B cell (primary cell): ENCODE results near the gene PANK3. TPM values are rescaled to one million over a fixed set of nuclear protein-coding genes. Genes with fewer than 3 reads are reported as not detected.

ENCODE experiments used
- ATAC-seq: fragments of 200-7000 bp; cut with Tn5 transposase; one replicate; pipeline ENCODE4 v1.10.0; 2021; ENCODE audit warnings: low read depth, mild to moderate bottlenecking, moderate number of reproducible peaks, moderate library complexity
- CTCF ChIA-PET: fragments of 350-600 bp; sonication (Branson Sonifier 250); formaldehyde crosslinking; loops from one replicate; lab custom pipeline; 2021; ENCODE audit warnings: antibody characterized with exemption, inconsistent platforms; lab: Charles Lee
- POLR2A ChIA-PET: fragments of 350-600 bp; sonication (Branson Sonifier 250); formaldehyde crosslinking; loops from one replicate; lab custom pipeline; 2021; ENCODE audit warnings: antibody characterized with exemption; lab: Charles Lee
- DNase-seq: peaks from one replicate; pipeline ENCODE4 v3.0.0; 2013
- H2AFZ ChIP-seq: 2 replicates; pipeline ENCODE4 v1.6.1; 2012; ENCODE audit warnings: mild to moderate bottlenecking, low read depth, low read length; ENCODE audit not compliant: insufficient read depth, poor library complexity, severe bottlenecking
- H3K27ac ChIP-seq, 2 donors: 1 replicate in 1 of 2; 2 replicates in 1 of 2; pipeline ENCODE4 v1.5.1; 2012 to 2013; ENCODE audit warnings: low read length in 2 of 2, mild to moderate bottlenecking in 2 of 2, moderate library complexity in 1 of 2
- H3K27me3 ChIP-seq, 4 experiments: fragments of 200-600 bp in 1 of 4; sonication (generic) in 1 of 4; replicated peaks in 1 of 4; 1 replicate in 2 of 4; 2 replicates in 2 of 4; pipeline versions ENCODE4 v1.6.1 to v1.7.0; 2013 to 2016; ENCODE audit warnings: low read length in 3 of 4, mild to moderate bottlenecking in 2 of 4, mixed read lengths in 1 of 4, moderate library complexity in 1 of 4; ENCODE audit not compliant: insufficient read depth in 4 of 4, control insufficient read depth in 3 of 4; ENCODE audit errors: control extremely low read depth in 1 of 4
- H3K36me3 ChIP-seq, 2 experiments: replicated peaks in 1 of 2; 1 replicate in 1 of 2; 2 replicates in 1 of 2; pipeline versions ENCODE4 v1.6.1 to v1.7.1; 2013; ENCODE audit warnings: low read length in 1 of 2; ENCODE audit not compliant: insufficient read depth in 2 of 2, control insufficient read depth in 1 of 2; ENCODE audit errors: control extremely low read depth in 1 of 2, extremely low read depth in 1 of 2
- H3K4me1 ChIP-seq, 2 donors: fragments of 200-600 bp in 1 of 2; sonication (generic) in 1 of 2; 1 replicate in 1 of 2; 2 replicates in 1 of 2; pipeline versions ENCODE4 v1.5.1 to v1.6.1; 2013 to 2017; ENCODE audit warnings: low read length in 2 of 2; ENCODE audit not compliant: control insufficient read depth in 2 of 2, insufficient read depth in 2 of 2
- H3K4me2 ChIP-seq: replicated peaks from 2 replicates; pipeline ENCODE3; 2012; ENCODE audit warnings: mild to moderate bottlenecking, low read depth, low read length; ENCODE audit not compliant: poor library complexity, severe bottlenecking
- H3K4me3 ChIP-seq, 5 experiments: fragments of 200-600 bp in 1 of 5; sonication (generic) in 1 of 5; 1 replicate in 3 of 5; 2 replicates in 2 of 5; pipeline versions ENCODE4 v1.5.1 to v1.7.0; 2011 to 2016; ENCODE audit warnings: low read length in 4 of 5, mild to moderate bottlenecking in 4 of 5, low read depth in 2 of 5, control low read depth in 1 of 5, moderate library complexity in 1 of 5; ENCODE audit not compliant: insufficient read depth in 1 of 5; ENCODE audit errors: control extremely low read depth in 1 of 5, extremely low read depth in 1 of 5
- H3K79me2 ChIP-seq: fragments of 200-600 bp; sonication (generic); one replicate; pipeline ENCODE4 v1.6.0; 2016; ENCODE audit warnings: low read length; ENCODE audit not compliant: control insufficient read depth, insufficient read depth
- H3K9ac ChIP-seq: fragments of 200-600 bp; sonication (generic); 2 replicates; pipeline ENCODE4 v1.6.1; 2017; ENCODE audit warnings: mild to moderate bottlenecking, low read length, moderate library complexity
- H3K9me3 ChIP-seq, 3 donors: one replicate each; pipeline versions ENCODE4 v1.6.1 to v1.7.1; 2013; ENCODE audit warnings: low read length in 2 of 3; ENCODE audit not compliant: control insufficient read depth in 2 of 3, insufficient read depth in 1 of 3; ENCODE audit errors: control extremely low read depth in 1 of 3
- H4K20me1 ChIP-seq: 2 replicates; pipeline ENCODE4 v1.6.0; 2012; ENCODE audit warnings: mild to moderate bottlenecking, low read length; ENCODE audit not compliant: insufficient read depth, control insufficient read depth, poor library complexity, severe bottlenecking
- H3K27ac Mint-ChIP-seq: one replicate; pipeline ENCODE4 v1.8.0; 2021; ENCODE audit warnings: mixed read lengths
- H3K27me3 Mint-ChIP-seq: one replicate; pipeline ENCODE4 v1.8.0; 2021; ENCODE audit warnings: mixed read lengths
- H3K4me1 Mint-ChIP-seq: one replicate; pipeline ENCODE4 v1.8.0; 2021; ENCODE audit warnings: mixed read lengths
- H3K4me3 Mint-ChIP-seq: one replicate; pipeline ENCODE4 v1.8.0; 2021; ENCODE audit warnings: mixed read lengths
- H3K9me3 Mint-ChIP-seq: one replicate; pipeline ENCODE4 v1.8.0; 2022; ENCODE audit warnings: mixed read lengths; ENCODE audit not compliant: insufficient read depth
- EZH2 ChIP-seq: IDR thresholded peaks from 2 replicates; pipeline ENCODE4 v1.6.1; 2012; ENCODE audit warnings: borderline replicate concordance, low read depth, mild to moderate bottlenecking, moderate library complexity, low read length; ENCODE audit not compliant: insufficient read depth, poor library complexity, severe bottlenecking
- whole genome bisulfite sequencing: methylation state at CpG from one replicate; pipeline ENCODE4 v1.1.5; 2013; ENCODE audit warnings: missing lambda C conversion rate; ENCODE audit not compliant: insufficient coverage; 5-methylcytosine and 5-hydroxymethylcytosine counted together
- intact Hi-C: fragments of 100-400 bp; cut with micrococcal nuclease; formaldehyde crosslinking; loops from one replicate; pipeline ENCODE4 v1.10.0; 2022
- polyA plus RNA-seq: library from polyadenylated mRNA; depleted of rRNA; stranded (reverse); fragments of >200 nt; gene quantifications from 2 replicates; pipeline ENCODE4 v1.2.3, GENCODE V29; 2012
- total RNA-seq, 2 donors: library from RNA; stranded (reverse); fragments of 120-200 nt in 1 of 2; gene quantifications; 1 replicate in 1 of 2; 2 replicates in 1 of 2; pipeline versions ENCODE4 v1.2.3 to v1.2.4, GENCODE V29; 2013 to 2022
- TF ChIP-seq, protein P1 (sequence below): fragments of 200-600 bp; IDR thresholded peaks from one replicate; pipeline ENCODE4 v1.8.0; 2022; ENCODE audit warnings: antibody characterized with exemption, mild to moderate bottlenecking

PANK3 gene
- total and polyA plus RNA-seq, 2 donors (not counting 1 experiment from before 2014, with no cell fraction given): 6.3 to 61.8 TPM

DNA sequence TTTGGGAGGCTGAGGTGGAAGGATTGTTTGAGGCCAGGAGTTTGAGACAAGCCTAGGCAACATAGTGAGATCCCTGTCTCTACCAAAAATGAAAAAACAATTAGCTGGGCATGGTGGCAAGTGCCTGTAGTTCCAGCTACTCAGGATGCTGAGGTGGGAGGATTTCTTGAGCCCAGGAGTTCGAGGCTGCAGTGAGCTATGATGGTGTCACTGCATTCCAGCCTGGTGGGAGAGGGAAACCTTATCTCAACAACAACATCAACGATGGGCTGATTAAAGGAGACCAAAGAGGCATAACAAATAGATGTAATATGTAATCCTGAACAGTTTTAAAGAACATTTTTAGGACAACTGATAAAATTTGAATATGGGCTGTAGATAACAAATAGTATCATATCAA, 34.2 kb upstream of the PANK3 start:
- Histone ChIP-seq H3K9ac (no peak overlapping the region), H3K9me3 (peaks cover 0 to 7% (median 0%) of the 10 kb centered on the region in 3 donors), H3K4me2 (no peak overlapping the region), H3K4me1 (no peaks in the 10 kb centered on the region), H3K27me3 (no peaks in the 10 kb centered on the region), H3K79me2 (no peaks in the 10 kb centered on the region), H3K4me3 (peak overlapping the region in 1 of 5 experiments; percentile 34), H2AFZ (peak overlapping the region; percentile 66), H3K27ac (no peak overlapping the region), H4K20me1 (no peaks in the 10 kb centered on the region), H3K36me3 (no peaks in the 10 kb centered on the region)
- Mint-ChIP-seq H3K27ac (no peak overlapping the region), H3K9me3 (no peaks in the 10 kb centered on the region), H3K4me3 (no peak overlapping the region), H3K27me3 (peaks cover 3% of the 10 kb centered on the region), H3K4me1 (peaks cover 4% of the 10 kb centered on the region)
- WGBS: no CpG with 5 or more reads among the region's 2 CpGs
- ATAC-seq (no peak), DNase-seq (no peak)
- ChIA-PET CTCF (interaction anchor here (0.7 kb wide), 1 partner anchor 125 kb away, joined by 3 read pairs; no protein-coding TSS in a partner anchor), POLR2A (no interaction called here)
- TF ChIP-seq, protein P1, sequence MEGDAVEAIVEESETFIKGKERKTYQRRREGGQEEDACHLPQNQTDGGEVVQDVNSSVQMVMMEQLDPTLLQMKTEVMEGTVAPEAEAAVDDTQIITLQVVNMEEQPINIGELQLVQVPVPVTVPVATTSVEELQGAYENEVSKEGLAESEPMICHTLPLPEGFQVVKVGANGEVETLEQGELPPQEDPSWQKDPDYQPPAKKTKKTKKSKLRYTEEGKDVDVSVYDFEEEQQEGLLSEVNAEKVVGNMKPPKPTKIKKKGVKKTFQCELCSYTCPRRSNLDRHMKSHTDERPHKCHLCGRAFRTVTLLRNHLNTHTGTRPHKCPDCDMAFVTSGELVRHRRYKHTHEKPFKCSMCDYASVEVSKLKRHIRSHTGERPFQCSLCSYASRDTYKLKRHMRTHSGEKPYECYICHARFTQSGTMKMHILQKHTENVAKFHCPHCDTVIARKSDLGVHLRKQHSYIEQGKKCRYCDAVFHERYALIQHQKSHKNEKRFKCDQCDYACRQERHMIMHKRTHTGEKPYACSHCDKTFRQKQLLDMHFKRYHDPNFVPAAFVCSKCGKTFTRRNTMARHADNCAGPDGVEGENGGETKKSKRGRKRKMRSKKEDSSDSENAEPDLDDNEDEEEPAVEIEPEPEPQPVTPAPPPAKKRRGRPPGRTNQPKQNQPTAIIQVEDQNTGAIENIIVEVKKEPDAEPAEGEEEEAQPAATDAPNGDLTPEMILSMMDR: no peak
- TF ChIP-seq EZH2: no peak
- intact Hi-C loops: no loop called here

DNA sequence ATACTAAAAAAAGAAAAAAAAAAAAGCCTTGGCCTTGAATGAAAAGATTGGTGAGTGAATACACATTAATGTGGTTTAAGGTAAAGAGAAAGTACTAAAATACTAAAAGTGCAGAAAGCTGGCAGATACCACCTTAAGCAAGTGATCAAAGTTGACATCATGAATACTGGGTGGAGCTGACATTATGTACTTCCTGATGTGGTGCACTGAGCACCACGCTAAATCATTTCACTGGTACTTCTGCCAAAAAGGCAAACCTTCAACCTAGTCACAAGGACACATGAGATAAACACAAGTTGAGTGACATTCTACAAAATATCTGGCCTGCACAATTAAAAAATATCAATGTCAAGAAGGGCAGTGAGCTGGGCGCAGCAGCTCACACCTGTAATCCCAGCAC, 33.8 kb upstream of the PANK3 start:
- no CpG with 5 or more reads among the region's 2 CpGs for WGBS
- intact Hi-C loops: no loop called here
- peaks cover 4% of the 10 kb centered on the region for H3K4me1 Mint-ChIP-seq
- no peaks in the 10 kb centered on the region for H3K4me1 ChIP-seq
- TF ChIP-seq, protein P1: no peak
- no peak for TF ChIP-seq EZH2
- peak overlapping the region; percentile 66 for H2AFZ ChIP-seq
- no peak overlapping the region for H3K9ac ChIP-seq
- H3K27ac Mint-ChIP-seq: no peak overlapping the region
- H4K20me1 ChIP-seq: no peaks in the 10 kb centered on the region
- CTCF ChIA-PET: interaction anchor here (0.7 kb wide), 1 partner anchor 125 kb away, joined by 3 read pairs; no protein-coding TSS in a partner anchor
- H3K27me3 Mint-ChIP-seq: peaks cover 3% of the 10 kb centered on the region
- peaks cover 0 to 7% (median 0%) of the 10 kb centered on the region in 3 donors for H3K9me3 ChIP-seq
- no peaks in the 10 kb centered on the region for H3K79me2 ChIP-seq
- no peak for ATAC-seq
- H3K27me3 ChIP-seq: no peaks in the 10 kb centered on the region
- DNase-seq: no peak
- peak overlapping the region in 1 of 5 experiments; percentile 34 for H3K4me3 ChIP-seq
- H3K9me3 Mint-ChIP-seq: no peaks in the 10 kb centered on the region
- no peaks in the 10 kb centered on the region for H3K36me3 ChIP-seq
- no peak overlapping the region for H3K27ac ChIP-seq
- POLR2A ChIA-PET: no interaction called here
- peak overlapping the region; percentile 13 for H3K4me2 ChIP-seq
- no peak overlapping the region for H3K4me3 Mint-ChIP-seq
